ENCODE results near the gene ASTN2.

The ASTN2 gene

GRCh38 chr9:116616304-116616914 is 798.4 kb downstream of the ASTN2 start:
- DNase-seq (ENCODE audit: low spot score), result no peak

GRCh38 chr9:116608064-116608463 is 806.8 kb downstream of the ASTN2 start:
- DNase-seq (ENCODE audit: low spot score), result no peak

GRCh38 chr9:116605904-116606341 is 808.9 kb downstream of the ASTN2 start:
- DNase-seq (ENCODE audit: low spot score), result no peak

GRCh38 chr9:116605060-116605459 is 809.8 kb downstream of the ASTN2 start:
- no peak for DNase-seq (ENCODE audit: low spot score)

- DNase-seq (ENCODE audit: low spot score), result no peak
Observed at GRCh38 chr9:116604251-116604650, 810.6 kb downstream of the ASTN2 start.

GRCh38 chr9:116599342-116599884 is 815.4 kb downstream of the ASTN2 start:
- no peak for DNase-seq (ENCODE audit: low spot score)

GRCh38 chr9:116596646-116597045 is 818.2 kb downstream of the ASTN2 start:
- DNase-seq (ENCODE audit: low spot score), result no peak

GRCh38 chr9:116594547-116594946 is 820.3 kb downstream of the ASTN2 start:
- no peak for DNase-seq (ENCODE audit: low spot score)

- no peak for DNase-seq (ENCODE audit: low spot score)
Observed at GRCh38 chr9:116592970-116593369, 821.9 kb downstream of the ASTN2 start.

- DNase-seq (ENCODE audit: low spot score), result peak; percentile 75
Observed at GRCh38 chr9:116589392-116590354, 825.2 kb downstream of the ASTN2 start.

GRCh38 chr9:116587919-116588318 is 826.9 kb downstream of the ASTN2 start:
- DNase-seq (ENCODE audit: low spot score), result no peak

GRCh38 chr9:116585896-116586295 is 829.0 kb downstream of the ASTN2 start:
- DNase-seq (ENCODE audit: low spot score), result no peak

- no peak for DNase-seq (ENCODE audit: low spot score)
Observed at GRCh38 chr9:116585204-116585603, 829.7 kb downstream of the ASTN2 start.

GRCh38 chr9:116580853-116581252 is 834.0 kb downstream of the ASTN2 start:
- DNase-seq (ENCODE audit: low spot score), result no peak

- DNase-seq (ENCODE audit: low spot score), result no peak
Observed at GRCh38 chr9:116576386-116576785, 838.5 kb downstream of the ASTN2 start.

GRCh38 chr9:116574027-116574679 is 840.7 kb downstream of the ASTN2 start:
- DNase-seq (ENCODE audit: low spot score), result no peak

- peak; percentile 61 for DNase-seq (ENCODE audit: low spot score)
Observed at GRCh38 chr9:116572095-116572748, 842.6 kb downstream of the ASTN2 start.

GRCh38 chr9:116569111-116569510 is 845.7 kb downstream of the ASTN2 start:
- DNase-seq (ENCODE audit: low spot score), result no peak

- DNase-seq (ENCODE audit: low spot score), result no peak
Observed at GRCh38 chr9:116566677-116567488, 848.0 kb downstream of the ASTN2 start.

GRCh38 chr9:116565986-116566385 is 848.9 kb downstream of the ASTN2 start:
- no peak for DNase-seq (ENCODE audit: low spot score)

- DNase-seq (ENCODE audit: low spot score), result no peak
Observed at GRCh38 chr9:116564266-116564793, 850.5 kb downstream of the ASTN2 start.

All from germinal center (tissue), 1 donor.